ENCODE measurements around the gene METTL26.

The METTL26 gene

GRCh38 chr16:643050-643368, 6.9 kb upstream of the METTL26 start:
- peak overlapping the region; percentile 60; the same call in 1 of the 2 replicates for H3K27ac ChIP-seq (ENCODE audit: low read length)
- H3K27me3 ChIP-seq (replicated peaks; ENCODE audit: insufficient read depth, low read length) = no peaks in the 10 kb centered on the region
- H2AFZ ChIP-seq (ENCODE audit: low read length) = no peak overlapping the region
- TF ChIP-seq EZH2phosphoT487 (IDR thresholded peaks at IDR 0.05; ENCODE audit: low read length) (no peak), EZH2 (optimal IDR thresholded peaks at IDR 0.05; ENCODE audit: low read depth, low read length) (no peak)
- TF ChIP-seq, protein P1, sequence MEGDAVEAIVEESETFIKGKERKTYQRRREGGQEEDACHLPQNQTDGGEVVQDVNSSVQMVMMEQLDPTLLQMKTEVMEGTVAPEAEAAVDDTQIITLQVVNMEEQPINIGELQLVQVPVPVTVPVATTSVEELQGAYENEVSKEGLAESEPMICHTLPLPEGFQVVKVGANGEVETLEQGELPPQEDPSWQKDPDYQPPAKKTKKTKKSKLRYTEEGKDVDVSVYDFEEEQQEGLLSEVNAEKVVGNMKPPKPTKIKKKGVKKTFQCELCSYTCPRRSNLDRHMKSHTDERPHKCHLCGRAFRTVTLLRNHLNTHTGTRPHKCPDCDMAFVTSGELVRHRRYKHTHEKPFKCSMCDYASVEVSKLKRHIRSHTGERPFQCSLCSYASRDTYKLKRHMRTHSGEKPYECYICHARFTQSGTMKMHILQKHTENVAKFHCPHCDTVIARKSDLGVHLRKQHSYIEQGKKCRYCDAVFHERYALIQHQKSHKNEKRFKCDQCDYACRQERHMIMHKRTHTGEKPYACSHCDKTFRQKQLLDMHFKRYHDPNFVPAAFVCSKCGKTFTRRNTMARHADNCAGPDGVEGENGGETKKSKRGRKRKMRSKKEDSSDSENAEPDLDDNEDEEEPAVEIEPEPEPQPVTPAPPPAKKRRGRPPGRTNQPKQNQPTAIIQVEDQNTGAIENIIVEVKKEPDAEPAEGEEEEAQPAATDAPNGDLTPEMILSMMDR (IDR thresholded peaks at IDR 0.05; ENCODE audit: low read length) = no peak
- no peak for DNase-seq
- H3K9ac ChIP-seq (ENCODE audit: low read length) = peak overlapping the region; percentile 95
- H3K9me2 ChIP-seq (replicated peaks; ENCODE audit: insufficient read depth, low read length) = no peaks in the 10 kb centered on the region
- H3K4me2 ChIP-seq (ENCODE audit: low read depth, low read length) = peak overlapping the region; percentile 99
- H3F3A ChIP-seq (ENCODE audit: insufficient read depth, low read length) = peaks cover 27% of the 10 kb centered on the region
- H3K9me3 ChIP-seq (replicated peaks; ENCODE audit: insufficient read depth, low read length) = no peaks in the 10 kb centered on the region
- H3K79me2 ChIP-seq (ENCODE audit: low read length) = peaks cover 68% of the 10 kb centered on the region
- H3K4me3 ChIP-seq (ENCODE audit: low read length) = peak overlapping the region; percentile 96
- H4K20me1 ChIP-seq (ENCODE audit: insufficient read depth, low read length) = no peaks in the 10 kb centered on the region
- 0 out of 2 replicates have a peak, but pooled peaks cover 14% of the 10 kb centered on the region for H3K4me1 ChIP-seq (ENCODE audit: low read length)
- no peaks in the 10 kb centered on the region for H3K36me3 ChIP-seq (replicated peaks; ENCODE audit: insufficient read depth, low read length)

- no peak for TF ChIP-seq EZH2 (optimal IDR thresholded peaks at IDR 0.05; ENCODE audit: low read depth, low read length)
- TF ChIP-seq EZH2phosphoT487 (IDR thresholded peaks at IDR 0.05; ENCODE audit: low read length) = no peak
- TF ChIP-seq, protein P1 (IDR thresholded peaks at IDR 0.05; ENCODE audit: low read length) = no peak
- Histone ChIP-seq H3K4me3 (ENCODE audit: low read length) (peak overlapping the region; percentile 96), H3K9me2 (replicated peaks; ENCODE audit: insufficient read depth, low read length) (no peaks in the 10 kb centered on the region), H3K36me3 (replicated peaks; ENCODE audit: insufficient read depth, low read length) (no peaks in the 10 kb centered on the region), H3K27me3 (replicated peaks; ENCODE audit: insufficient read depth, low read length) (no peaks in the 10 kb centered on the region), H3F3A (ENCODE audit: insufficient read depth, low read length) (peaks cover 21% of the 10 kb centered on the region), H3K4me2 (ENCODE audit: low read depth, low read length) (peak overlapping the region; percentile 99), H3K4me1 (ENCODE audit: low read length) (0 out of 2 replicates have a peak, but pooled peaks cover 12% of the 10 kb centered on the region), H3K79me2 (ENCODE audit: low read length) (peaks cover 62% of the 10 kb centered on the region), H2AFZ (ENCODE audit: low read length) (no peak overlapping the region), H3K27ac (ENCODE audit: low read length) (peak overlapping the region; percentile 71; the same call in 1 of the 2 replicates), H4K20me1 (ENCODE audit: insufficient read depth, low read length) (no peaks in the 10 kb centered on the region), H3K9ac (ENCODE audit: low read length) (peak overlapping the region; percentile 95), H3K9me3 (replicated peaks; ENCODE audit: insufficient read depth, low read length) (no peaks in the 10 kb centered on the region)
- peak; percentile 79 for DNase-seq
Observed at GRCh38 chr16:642189-643049, 6.3 kb upstream of the METTL26 start.

DNA sequence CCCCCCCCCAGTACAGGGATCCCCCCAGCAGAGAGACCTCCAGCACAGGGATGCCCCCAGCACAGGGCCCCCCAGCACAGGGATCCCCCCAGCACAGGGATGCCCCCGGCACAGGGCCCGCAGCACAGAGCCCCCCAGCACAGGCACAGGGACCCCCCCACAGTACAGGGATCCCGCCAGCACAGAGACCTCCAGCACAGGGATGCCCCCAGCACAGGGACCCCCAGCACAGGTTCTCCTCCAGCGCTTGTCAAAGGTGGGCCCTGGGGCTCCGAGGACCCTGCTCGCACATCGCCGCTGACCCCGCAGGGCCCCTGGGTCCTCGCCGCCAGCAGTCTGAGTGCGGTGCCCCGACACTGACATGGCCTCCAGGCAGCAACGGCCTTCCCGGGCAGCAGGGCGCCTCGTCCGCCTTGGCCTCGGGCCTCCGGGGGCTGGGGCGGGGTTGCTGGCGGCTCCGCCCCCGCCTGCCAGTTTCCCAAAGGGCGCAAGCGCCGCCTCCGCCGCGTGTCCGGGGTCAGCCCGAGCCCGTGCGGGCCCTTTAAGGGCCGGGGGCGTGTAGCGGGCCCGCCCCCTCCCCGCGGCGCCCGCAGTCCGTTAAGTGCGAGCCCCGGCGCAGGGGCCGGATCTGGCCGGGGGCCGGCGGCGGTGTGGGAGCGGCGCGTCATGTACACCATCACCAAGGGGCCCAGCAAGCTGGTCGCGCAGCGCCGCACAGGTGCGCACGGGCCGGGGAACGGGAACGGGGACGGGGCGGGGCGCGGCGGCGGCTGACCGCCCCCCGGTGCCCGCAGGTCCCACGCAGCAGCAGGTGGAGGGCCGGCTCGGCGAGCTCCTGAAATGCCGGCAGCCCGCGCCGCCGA, 5.5 kb upstream of the METTL26 start, which contains the start of gene MCRIP2:
TSS of gene MCRIP2 (plus strand) at position 503 of the 863 bp plus-strand sequence. CDS start at position 667, 164 bp downstream.
- Histone ChIP-seq H4K20me1 (ENCODE audit: insufficient read depth, low read length) (no peaks in the 10 kb centered on the region), H3K27ac (ENCODE audit: low read length) (peak within 1 kb of the TSS; percentile 71; the same call in 1 of the 2 replicates), H3F3A (ENCODE audit: insufficient read depth, low read length) (peaks cover 14% of the 10 kb centered on the region), H3K36me3 (replicated peaks; ENCODE audit: insufficient read depth, low read length) (no peaks in the 10 kb centered on the region), H3K27me3 (replicated peaks; ENCODE audit: insufficient read depth, low read length) (no peaks in the 10 kb centered on the region), H3K9me3 (replicated peaks; ENCODE audit: insufficient read depth, low read length) (no peaks in the 10 kb centered on the region), H3K4me2 (ENCODE audit: low read depth, low read length) (peak within 1 kb of the TSS; percentile 99), H3K9ac (ENCODE audit: low read length) (peak within 1 kb of the TSS; percentile 95), H3K4me1 (ENCODE audit: low read length) (0 out of 2 replicates have a peak, but pooled peaks cover 11% of the 10 kb centered on the region), H2AFZ (ENCODE audit: low read length) (peak within 1 kb of the TSS; percentile 47), H3K9me2 (replicated peaks; ENCODE audit: insufficient read depth, low read length) (no peaks in the 10 kb centered on the region), H3K4me3 (ENCODE audit: low read length) (peak within 1 kb of the TSS; percentile 96), H3K79me2 (ENCODE audit: low read length) (peaks cover 53% of the 10 kb centered on the region)
- DNase-seq = peak; percentile 91
- TF ChIP-seq EZH2phosphoT487 (IDR thresholded peaks at IDR 0.05; ENCODE audit: low read length) (no peak), EZH2 (optimal IDR thresholded peaks at IDR 0.05; ENCODE audit: low read depth, low read length) (no peak)
- TF ChIP-seq, protein P1 (IDR thresholded peaks at IDR 0.05; ENCODE audit: low read length) = no peak

Data from MM.1S (cell line).